H9 (cell line): ENCODE results near the gene TPPP2. TPM values are rescaled to one million over a fixed set of nuclear protein-coding genes. Genes with fewer than 3 reads are reported as not detected.

Source experiments
- DNase-seq: peaks from one replicate; pipeline ENCODE4 v3.0.0-alpha.2; 2017
- H2AFZ ChIP-seq: one replicate; pipeline ENCODE4 v1.6.1; 2013; ENCODE audit warnings: mild to moderate bottlenecking, low read length, control low read depth, moderate library complexity
- H2AK5ac ChIP-seq: 2 replicates; pipeline ENCODE4 v1.6.1; 2013; ENCODE audit warnings: low read length, control low read depth, mixed read lengths; ENCODE audit not compliant: insufficient read length
- H2BK120ac ChIP-seq: one replicate; pipeline ENCODE4 v1.6.1; 2013; ENCODE audit warnings: low read depth, mild to moderate bottlenecking, low read length, control low read depth, inconsistent platforms; ENCODE audit not compliant: poor library complexity, severe bottlenecking
- H2BK12ac ChIP-seq: 2 replicates; pipeline ENCODE4 v1.6.1; 2013; ENCODE audit warnings: low read length, control low read depth, mixed read lengths, low read depth; ENCODE audit not compliant: insufficient read length
- H2BK15ac ChIP-seq: 2 replicates; pipeline ENCODE4 v1.6.1; 2013; ENCODE audit warnings: low read depth, low read length, control low read depth
- H2BK20ac ChIP-seq: one replicate; pipeline ENCODE4 v1.6.1; 2013; ENCODE audit warnings: low read depth, mild to moderate bottlenecking, low read length, control low read depth, inconsistent platforms; ENCODE audit not compliant: poor library complexity, severe bottlenecking
- H2BK5ac ChIP-seq: 2 replicates; pipeline ENCODE4 v1.6.1; 2013; ENCODE audit warnings: low read length, control low read depth, mixed read lengths; ENCODE audit not compliant: insufficient read length
- H3K14ac ChIP-seq: 2 replicates; pipeline ENCODE4 v1.6.1; 2013; ENCODE audit warnings: low read length, control low read depth; ENCODE audit not compliant: insufficient read depth
- H3K18ac ChIP-seq: 2 replicates; pipeline ENCODE4 v1.6.1; 2013; ENCODE audit warnings: low read depth, mild to moderate bottlenecking, mixed read lengths, low read length, control low read depth; ENCODE audit not compliant: insufficient read length
- H3K23ac ChIP-seq: 2 replicates; pipeline ENCODE4 v1.6.1; 2013; ENCODE audit warnings: low read length, control low read depth, mixed read lengths, low read depth; ENCODE audit not compliant: insufficient read length
- H3K23me2 ChIP-seq: 2 replicates; pipeline ENCODE4 v1.6.1; 2013; ENCODE audit warnings: low read depth, mild to moderate bottlenecking, mixed read lengths, low read length, control low read depth; ENCODE audit not compliant: insufficient read length, poor library complexity, severe bottlenecking
- H3K27ac ChIP-seq: 2 replicates; pipeline ENCODE4 v1.5.1; 2013; ENCODE audit warnings: low read length, control low read depth, mixed read lengths, low read depth; ENCODE audit not compliant: insufficient read length
- H3K27me3 ChIP-seq: 2 replicates; pipeline ENCODE4 v1.6.1; 2013; ENCODE audit warnings: low read length, control low read depth, inconsistent platforms; ENCODE audit not compliant: insufficient read depth
- H3K4ac ChIP-seq: 2 replicates; pipeline ENCODE4 v1.6.1; 2013; ENCODE audit warnings: low read depth, mild to moderate bottlenecking, control low read depth, inconsistent platforms, low read length, moderate library complexity
- H3K4me1 ChIP-seq: 2 replicates; pipeline ENCODE4 v1.6.1; 2013; ENCODE audit warnings: low read length, control low read depth, inconsistent platforms; ENCODE audit not compliant: insufficient read depth
- H3K4me2 ChIP-seq: 2 replicates; pipeline ENCODE4 v1.6.1; 2013; ENCODE audit warnings: low read length, control low read depth, mixed read lengths; ENCODE audit not compliant: insufficient read length, insufficient read depth
- H3K56ac ChIP-seq: 2 replicates; pipeline ENCODE4 v1.6.1; 2013; ENCODE audit warnings: low read depth, mild to moderate bottlenecking, mixed read lengths, low read length, control low read depth; ENCODE audit not compliant: insufficient read length
- H3K79me1 ChIP-seq: 2 replicates; pipeline ENCODE4 v1.6.1; 2013; ENCODE audit warnings: low read depth, mild to moderate bottlenecking, moderate library complexity, low read length, control low read depth, inconsistent platforms; ENCODE audit not compliant: insufficient read depth, poor library complexity, severe bottlenecking
- H3K79me2 ChIP-seq: 2 replicates; pipeline ENCODE4 v1.6.1; 2013; ENCODE audit warnings: low read length, control low read depth, inconsistent platforms; ENCODE audit not compliant: insufficient read depth
- H3K9ac ChIP-seq: 2 replicates; pipeline ENCODE4 v1.6.1; 2013; ENCODE audit warnings: low read length, control low read depth, mixed read lengths; ENCODE audit not compliant: insufficient read length; ENCODE audit errors: extremely low read depth
- H3K9me3 ChIP-seq: one replicate; pipeline ENCODE4 v1.6.1; 2013; ENCODE audit warnings: low read depth, low read length, inconsistent platforms; ENCODE audit not compliant: control insufficient read depth
- H3T11ph ChIP-seq: one replicate; pipeline ENCODE4 v1.6.1; 2013; ENCODE audit warnings: mild to moderate bottlenecking, low read length, control low read depth, inconsistent platforms
- H4K20me1 ChIP-seq: one replicate; pipeline ENCODE4 v1.6.1; 2013; ENCODE audit not compliant: control insufficient read depth, insufficient read length, insufficient read depth
- H4K5ac ChIP-seq: 2 replicates; pipeline ENCODE4 v1.6.1; 2013; ENCODE audit warnings: low read depth, mild to moderate bottlenecking, mixed read lengths, low read length, control low read depth; ENCODE audit not compliant: insufficient read length
- H4K8ac ChIP-seq: replicated peaks from 2 replicates; pipeline ENCODE4 v1.6.1; 2013; ENCODE audit warnings: low read length, control low read depth, mixed read lengths, low read depth; ENCODE audit not compliant: insufficient read length
- H4K91ac ChIP-seq: 2 replicates; pipeline ENCODE4 v1.6.1; 2013; ENCODE audit warnings: low read depth, mild to moderate bottlenecking, moderate library complexity, mixed read lengths, low read length, control low read depth; ENCODE audit not compliant: insufficient read length
- H3K27ac Mint-ChIP-seq, 3 experiments: 2 replicates in 2 of 3; 3 replicates in 1 of 3; pipeline ENCODE4 v1.8.0; 2020 to 2021; ENCODE audit warnings: mixed read lengths in 3 of 3, mild to moderate bottlenecking in 1 of 3, moderate library complexity in 1 of 3
- H3K27me3 Mint-ChIP-seq: 2 replicates; pipeline ENCODE4 v1.8.0; 2021; ENCODE audit warnings: low read depth, mild to moderate bottlenecking, moderate library complexity, mixed read lengths
- H3K36me3 Mint-ChIP-seq, 3 experiments: 2 replicates in 2 of 3; 3 replicates in 1 of 3; pipeline ENCODE4 v1.8.0; 2020 to 2021; ENCODE audit warnings: low read depth in 3 of 3, mixed read lengths in 3 of 3; ENCODE audit not compliant: insufficient read depth in 1 of 3
- H3K4me1 Mint-ChIP-seq, 2 experiments: 2 replicates each; pipeline ENCODE4 v1.8.0; 2020; ENCODE audit warnings: mixed read lengths in 2 of 2
- H3K4me3 Mint-ChIP-seq, 2 experiments: 2 replicates in 1 of 2; 3 replicates in 1 of 2; pipeline ENCODE4 v1.8.0; 2020 to 2021; ENCODE audit warnings: mild to moderate bottlenecking in 2 of 2, mixed read lengths in 2 of 2, moderate library complexity in 1 of 2
- H3K9me3 Mint-ChIP-seq, 2 experiments: 2 replicates in 1 of 2; 3 replicates in 1 of 2; pipeline ENCODE4 v1.8.0; 2020; ENCODE audit warnings: mild to moderate bottlenecking in 2 of 2, mixed read lengths in 2 of 2, moderate library complexity in 1 of 2
- CTCF ChIP-seq: fragments of 200-600 bp; sonication (generic); conservative IDR thresholded peaks from 3 replicates; pipeline ENCODE4 v1.8.0; 2021; ENCODE audit warnings: antibody characterized with exemption, mild to moderate bottlenecking
- whole genome bisulfite sequencing: extraction: QIAGEN DNeasy Blood & Tissue Kit; methylation state at CpG from one replicate; pipeline ENCODE4 v1.1.7; 2013; ENCODE audit warnings: missing lambda C conversion rate, low lambda C conversion rate, mixed read lengths; ENCODE audit not compliant: insufficient read length; ENCODE audit errors: extremely low coverage; 5-methylcytosine and 5-hydroxymethylcytosine counted together
- total RNA-seq: library from RNA; stranded (reverse); gene quantifications from 2 replicates; pipeline ENCODE4 v1.2.1, GENCODE V29; 2021

Gene TPPP2
- total RNA-seq, 1 experiment from 2014 or later: not detected

- Histone ChIP-seq H3K27me3 (no peaks in the 10 kb centered on the region), H3K9me3 (no peaks in the 10 kb centered on the region), H3K79me1 (no peaks in the 10 kb centered on the region), H2BK12ac (no peak overlapping the region), H3K56ac (no peak overlapping the region), H3K79me2 (no peaks in the 10 kb centered on the region), H3K14ac (no peak overlapping the region), H3K4me2 (no peak overlapping the region), H3K23ac (no peak overlapping the region), H2BK5ac (no peak overlapping the region), H3K18ac (no peak overlapping the region), H2BK120ac (no peak overlapping the region), H2BK20ac (no peak overlapping the region), H3K23me2 (no peaks in the 10 kb centered on the region), H3K4me1 (no peaks in the 10 kb centered on the region; the same call in 1 of the 2 replicates), H3K27ac (no peak overlapping the region), H3K4ac (no peak overlapping the region), H4K5ac (no peak overlapping the region), H3T11ph (no peak overlapping the region), H3K9ac (no peak overlapping the region), H4K91ac (no peak overlapping the region), H2AFZ (no peak overlapping the region), H4K20me1 (no peaks in the 10 kb centered on the region), H2AK5ac (no peak overlapping the region), H4K8ac (no peak overlapping the region), H2BK15ac (no peak overlapping the region)
- H3K36me3 Mint-ChIP-seq: no peaks in the 10 kb centered on the region
- peaks cover 7 to 10% of the 10 kb centered on the region in 2 experiments for H3K4me1 Mint-ChIP-seq
- TF ChIP-seq CTCF: no peak
- no peak overlapping the region for H3K27ac Mint-ChIP-seq
- WGBS: no CpG with 5 or more reads among the region's 3 CpGs
- H3K4me3 Mint-ChIP-seq: no peak overlapping the region
- H3K9me3 Mint-ChIP-seq: no peaks in the 10 kb centered on the region
- H3K27me3 Mint-ChIP-seq: peaks cover 6% of the 10 kb centered on the region; the same call in 1 of the 2 replicates
- DNase-seq: no peak
These were observed 20.6 kb downstream of the TPPP2 start for GRCh38 chr14:21050597-21050996.
